GM19025 (cell line): ENCODE measurements around the gene ANKHD1.
A peak's percentile ranks its signal among the peaks of the same experiment; 100 is the strongest.
"Not testable (repeated sequence)": the region's sequence is repeated elsewhere in the genome, so short reads cannot be mapped to it uniquely, and the experiment has no call there.

ENCODE experiments used
- ATAC-seq: cut with Tn5 transposase; IDR thresholded peaks from one replicate; pipeline ENCODE4 v1.9.1; 2021; ENCODE audit warnings: mild to moderate bottlenecking, low read depth, moderate library complexity; ENCODE audit not compliant: unreplicated experiment

The ANKHD1 gene

DNA sequence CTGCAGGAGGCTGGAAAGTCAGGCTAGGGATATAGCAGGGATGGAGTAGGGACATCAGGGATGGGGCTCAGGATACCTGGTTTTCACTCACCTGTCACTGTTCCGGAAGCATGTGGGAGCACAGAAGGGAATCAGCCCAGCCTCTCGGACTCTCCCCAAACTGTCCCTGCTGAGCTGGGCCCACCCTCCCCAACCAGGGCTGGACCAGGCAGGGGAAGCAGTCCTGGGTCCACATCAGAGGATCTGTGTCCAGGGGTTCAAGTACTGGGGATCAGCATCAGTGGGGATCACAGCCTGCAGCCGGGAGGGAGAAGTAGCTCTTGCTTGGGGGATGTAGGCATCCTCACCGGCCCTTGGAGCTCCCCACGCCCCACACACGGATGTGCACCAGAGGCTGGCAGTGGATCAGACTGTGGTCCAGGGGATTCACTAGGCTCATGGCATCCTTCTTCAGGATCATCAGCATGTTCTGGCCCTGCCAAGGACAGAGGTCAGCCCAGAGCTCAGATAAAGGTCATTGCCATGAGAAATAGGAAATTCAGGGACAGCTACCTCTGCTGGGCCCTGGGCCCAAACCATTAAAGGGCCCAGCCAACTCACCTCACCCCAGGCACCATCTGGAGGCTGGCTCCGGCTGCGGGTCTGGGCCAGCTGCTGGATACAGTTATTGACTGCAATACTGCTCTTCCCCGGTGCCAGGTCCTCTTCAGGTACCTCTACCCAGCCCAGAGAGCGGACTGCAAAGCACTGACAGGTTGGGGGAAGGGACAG is 160.3 kb downstream of the ANKHD1 start:
- no peak for ATAC-seq

- ATAC-seq, result no peak
Observed at GRCh38 chr5:140563596-140563995, 162.0 kb downstream of the ANKHD1 start.

DNA sequence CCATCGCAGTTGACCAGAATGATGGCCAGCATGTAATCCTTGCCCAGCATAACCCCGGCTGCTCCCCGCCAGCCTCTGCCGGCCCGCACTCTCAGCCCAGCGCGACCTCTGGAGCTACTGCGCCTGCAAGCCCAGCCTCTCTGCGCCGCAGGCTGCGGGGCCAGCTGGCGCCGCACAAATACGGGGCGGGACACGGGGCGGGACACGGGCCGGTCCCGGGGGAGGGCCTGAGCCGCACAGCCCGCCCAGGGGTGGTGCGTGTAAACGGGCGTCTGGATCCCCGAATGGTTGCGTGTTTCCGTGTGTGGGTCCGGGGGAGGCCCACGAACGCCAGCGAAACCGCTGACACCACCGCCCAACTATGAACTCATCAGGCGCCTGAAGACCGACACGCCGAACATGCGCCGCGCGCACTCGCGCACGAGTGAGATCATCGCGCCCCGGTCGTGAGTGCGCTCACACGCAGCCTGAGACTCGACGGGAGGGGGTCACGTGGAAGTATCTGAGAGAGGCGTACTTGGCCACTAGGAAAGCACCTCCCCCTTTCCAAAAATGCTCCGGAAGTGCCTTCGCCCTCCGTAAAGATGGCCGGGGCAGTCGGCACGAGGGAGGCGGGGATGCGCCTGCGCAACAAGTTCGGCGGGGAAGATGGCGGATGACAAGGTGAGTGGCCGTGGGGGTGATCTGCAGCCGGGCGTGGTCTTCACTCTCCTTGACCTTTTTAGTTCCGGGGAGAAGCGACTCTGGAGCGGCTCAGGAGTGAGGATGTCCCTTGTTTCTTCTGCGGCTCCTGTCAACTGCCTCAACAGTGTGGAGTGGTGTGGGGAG is 162.8 kb downstream of the ANKHD1 start, which contains the start of the genes APBB3 and SLC35A4:
Gene APBB3, minus strand, starts transcription at position 403 of the 828 bp plus-strand sequence. Its CDS starts 353 bp downstream, at position 50.
Gene SLC35A4, plus strand, starts transcription at position 633 of the 828 bp plus-strand sequence. CDS start 2,342 bp downstream, outside the sequence.
- peak; percentile 84 for ATAC-seq

DNA sequence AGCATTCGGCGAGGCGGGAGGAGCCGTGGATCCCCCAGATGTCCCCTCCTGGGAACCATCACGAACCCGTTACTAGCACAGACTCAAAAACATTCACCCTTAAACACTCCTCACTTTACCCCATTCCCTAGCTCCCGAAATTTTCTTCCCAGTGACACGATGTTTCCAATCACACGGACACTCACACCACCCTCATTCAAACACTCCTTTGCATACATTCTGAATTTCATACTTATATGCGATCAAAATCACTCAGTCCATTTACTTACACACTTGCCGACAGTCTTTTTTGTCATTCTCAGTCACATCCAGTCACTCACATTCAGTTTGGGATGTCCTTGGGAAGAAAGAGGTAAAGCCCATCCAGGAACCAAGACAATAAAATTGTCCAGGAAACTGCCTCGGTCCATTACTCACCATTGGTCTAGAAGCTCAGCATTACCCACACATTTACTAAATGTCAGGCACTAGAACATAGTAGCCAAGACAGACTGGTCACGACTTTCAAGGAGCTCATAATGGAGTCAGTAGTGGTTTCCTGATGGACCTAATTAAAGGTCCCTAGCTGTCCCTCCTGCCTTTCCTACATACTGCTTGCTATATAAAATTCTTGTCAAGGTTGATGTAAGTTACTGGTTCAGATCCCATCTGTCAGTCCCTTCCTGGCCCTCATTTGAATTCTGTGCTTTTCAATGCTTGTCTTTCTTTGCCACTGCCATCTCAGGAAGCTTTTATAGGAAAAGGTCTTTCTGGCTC is 163.6 kb downstream of the ANKHD1 start:
- peak; percentile 2 for ATAC-seq

- no peak for ATAC-seq
Observed at GRCh38 chr5:140565780-140566095, 164.1 kb downstream of the ANKHD1 start.

DNA sequence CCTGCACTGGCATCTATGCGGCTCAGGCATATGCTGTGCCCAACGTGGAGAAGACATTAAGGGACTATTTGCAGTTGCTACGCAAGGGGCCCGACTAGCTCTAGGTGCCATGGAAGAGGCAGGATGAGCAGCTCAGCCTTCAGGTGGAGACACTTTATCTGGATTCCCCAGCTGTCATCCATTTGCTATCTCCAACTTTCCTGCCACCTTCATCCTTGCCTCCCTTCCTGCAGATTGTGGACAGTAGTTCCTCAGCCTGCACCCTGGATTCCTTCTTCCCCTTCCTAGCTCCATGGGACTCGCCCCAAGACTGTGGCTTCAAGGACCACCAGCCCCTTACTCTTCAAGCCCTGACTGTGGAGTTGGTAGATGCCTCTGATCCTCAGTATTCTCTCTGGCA is 165.0 kb downstream of the ANKHD1 start:
- ATAC-seq, result no peak

DNA sequence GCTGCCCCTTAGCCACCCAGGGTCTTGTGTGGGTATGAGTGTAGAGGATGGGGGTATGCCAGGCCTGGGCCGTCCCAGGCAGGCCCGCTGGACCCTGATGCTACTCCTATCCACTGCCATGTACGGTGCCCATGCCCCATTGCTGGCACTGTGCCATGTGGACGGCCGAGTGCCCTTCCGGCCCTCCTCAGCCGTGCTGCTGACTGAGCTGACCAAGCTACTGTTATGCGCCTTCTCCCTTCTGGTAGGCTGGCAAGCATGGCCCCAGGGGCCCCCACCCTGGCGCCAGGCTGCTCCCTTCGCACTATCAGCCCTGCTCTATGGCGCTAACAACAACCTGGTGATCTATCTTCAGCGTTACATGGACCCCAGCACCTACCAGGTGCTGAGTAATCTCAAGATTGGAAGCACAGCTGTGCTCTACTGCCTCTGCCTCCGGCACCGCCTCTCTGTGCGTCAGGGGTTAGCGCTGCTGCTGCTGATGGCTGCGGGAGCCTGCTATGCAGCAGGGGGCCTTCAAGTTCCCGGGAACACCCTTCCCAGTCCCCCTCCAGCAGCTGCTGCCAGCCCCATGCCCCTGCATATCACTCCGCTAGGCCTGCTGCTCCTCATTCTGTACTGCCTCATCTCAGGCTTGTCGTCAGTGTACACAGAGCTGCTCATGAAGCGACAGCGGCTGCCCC is 165.6 kb downstream of the ANKHD1 start:
- ATAC-seq, result no peak

DNA sequence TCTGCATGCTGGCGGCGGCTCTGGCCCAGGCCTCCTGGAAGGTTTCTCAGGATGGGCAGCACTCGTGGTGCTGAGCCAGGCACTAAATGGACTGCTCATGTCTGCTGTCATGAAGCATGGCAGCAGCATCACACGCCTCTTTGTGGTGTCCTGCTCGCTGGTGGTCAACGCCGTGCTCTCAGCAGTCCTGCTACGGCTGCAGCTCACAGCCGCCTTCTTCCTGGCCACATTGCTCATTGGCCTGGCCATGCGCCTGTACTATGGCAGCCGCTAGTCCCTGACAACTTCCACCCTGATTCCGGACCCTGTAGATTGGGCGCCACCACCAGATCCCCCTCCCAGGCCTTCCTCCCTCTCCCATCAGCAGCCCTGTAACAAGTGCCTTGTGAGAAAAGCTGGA is 166.2 kb downstream of the ANKHD1 start:
- ATAC-seq, result no peak

DNA sequence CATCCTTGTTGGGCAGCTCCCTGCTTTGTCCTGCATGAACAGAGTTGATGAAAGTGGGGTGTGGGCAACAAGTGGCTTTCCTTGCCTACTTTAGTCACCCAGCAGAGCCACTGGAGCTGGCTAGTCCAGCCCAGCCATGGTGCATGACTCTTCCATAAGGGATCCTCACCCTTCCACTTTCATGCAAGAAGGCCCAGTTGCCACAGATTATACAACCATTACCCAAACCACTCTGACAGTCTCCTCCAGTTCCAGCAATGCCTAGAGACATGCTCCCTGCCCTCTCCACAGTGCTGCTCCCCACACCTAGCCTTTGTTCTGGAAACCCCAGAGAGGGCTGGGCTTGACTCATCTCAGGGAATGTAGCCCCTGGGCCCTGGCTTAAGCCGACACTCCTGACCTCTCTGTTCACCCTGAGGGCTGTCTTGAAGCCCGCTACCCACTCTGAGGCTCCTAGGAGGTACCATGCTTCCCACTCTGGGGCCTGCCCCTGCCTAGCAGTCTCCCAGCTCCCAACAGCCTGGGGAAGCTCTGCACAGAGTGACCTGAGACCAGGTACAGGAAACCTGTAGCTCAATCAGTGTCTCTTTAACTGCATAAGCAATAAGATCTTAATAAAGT is 166.9 kb downstream of the ANKHD1 start:
- no peak for ATAC-seq

- ATAC-seq, result no peak
Observed at GRCh38 chr5:140569197-140569596, 167.6 kb downstream of the ANKHD1 start.

- no peak for ATAC-seq
Observed at GRCh38 chr5:140570058-140570457, 168.4 kb downstream of the ANKHD1 start.

- ATAC-seq, result no peak
Observed at GRCh38 chr5:140570488-140570887, 168.9 kb downstream of the ANKHD1 start.

- ATAC-seq, result no peak
Observed at GRCh38 chr5:140571105-140571504, 169.5 kb downstream of the ANKHD1 start.

DNA sequence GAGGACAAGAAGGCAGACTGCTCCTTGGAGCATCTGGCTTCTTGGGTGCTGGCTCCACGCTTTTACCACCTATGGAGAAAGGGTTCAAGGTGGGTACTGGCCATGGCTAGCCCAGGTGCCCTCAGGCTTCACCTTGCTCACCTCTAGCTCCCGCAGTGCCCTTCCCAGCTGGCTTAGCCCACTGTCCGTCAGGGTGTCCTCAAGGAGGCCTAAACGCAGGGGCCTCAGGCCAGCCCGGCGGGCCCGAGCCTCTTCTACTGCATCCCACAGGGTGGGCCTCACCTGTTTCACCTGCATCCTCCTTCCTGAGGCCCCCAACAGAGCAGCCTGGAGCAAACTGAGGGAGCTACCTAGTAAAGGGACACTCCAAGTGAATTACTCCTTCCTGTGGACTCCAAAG is 172.1 kb downstream of the ANKHD1 start:
- no peak for ATAC-seq

DNA sequence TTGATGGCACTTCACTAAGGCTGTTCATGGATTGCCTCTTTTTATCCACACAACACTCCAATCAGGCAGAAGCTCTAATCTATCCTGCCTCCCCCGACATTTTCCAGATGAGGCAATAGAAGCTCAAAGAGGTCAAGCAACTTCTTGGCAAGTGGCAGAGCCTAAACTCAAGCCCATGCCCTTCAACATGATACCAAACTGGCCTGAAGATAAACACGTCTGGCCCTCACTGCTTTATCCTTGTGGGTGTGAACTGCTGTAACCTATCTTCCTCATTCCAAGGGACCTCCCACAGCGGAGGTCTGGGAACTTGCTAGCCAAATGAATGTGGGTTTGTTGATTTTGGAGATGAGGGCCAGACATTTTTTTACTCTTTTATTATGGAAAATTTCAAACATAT is 172.5 kb downstream of the ANKHD1 start:
- no peak for ATAC-seq

- no peak for ATAC-seq
Observed at GRCh38 chr5:140575309-140575708, 173.7 kb downstream of the ANKHD1 start.

GRCh38 chr5:140576776-140577201 is 175.2 kb downstream of the ANKHD1 start:
- no peak for ATAC-seq

GRCh38 chr5:140579188-140579747 is 177.6 kb downstream of the ANKHD1 start:
- not testable (repeated sequence) for ATAC-seq

- ATAC-seq, result no peak
Observed at GRCh38 chr5:140587495-140587894, 185.9 kb downstream of the ANKHD1 start.
